H1 (cell line): ENCODE results near the gene SESN1. TPM values are rescaled to one million over a fixed set of nuclear protein-coding genes. Genes with fewer than 3 reads are reported as not detected.

Experiments used
- CTCF ChIA-PET: fragments of 300-600 bp; sonication (Branson Sonifier 250); formaldehyde crosslinking; loops from one replicate; lab custom pipeline; 2021; ENCODE audit not compliant: partially characterized antibody; lab: Charles Lee
- POLR2A ChIA-PET: fragments of 300-600 bp; sonication (Branson Sonifier 250); formaldehyde crosslinking; loops from one replicate; lab custom pipeline; 2021; ENCODE audit warnings: inconsistent platforms; ENCODE audit not compliant: partially characterized antibody; lab: Charles Lee
- DNase-seq, 2 experiments: peaks; one replicate each; pipeline versions ENCODE4 v3.0.0 to v3.0.0-alpha.2; 2010 to 2022; ENCODE audit warnings: low spot score in 2 of 2, low read depth in 1 of 2, mixed read lengths in 1 of 2
- FAIRE-seq: peaks from 2 replicates; lab custom pipeline; 2011; peaks lifted over from hg19 to GRCh38; lab: Jason Lieb, UNC
- H2AFZ ChIP-seq: 2 replicates; pipeline ENCODE4 v1.8.1; 2012; ENCODE audit warnings: low read length, inconsistent platforms
- H2AK5ac ChIP-seq: 2 replicates; pipeline ENCODE4 v1.6.1; 2013; ENCODE audit warnings: low read depth, low read length
- H2BK120ac ChIP-seq: replicated peaks from 2 replicates; pipeline ENCODE3; 2013; ENCODE audit warnings: low read depth, low read length, inconsistent platforms
- H2BK12ac ChIP-seq: 2 replicates; pipeline ENCODE4 v1.6.1; 2013; ENCODE audit warnings: low read depth, low read length
- H2BK15ac ChIP-seq: 2 replicates; pipeline ENCODE4 v1.6.1; 2013; ENCODE audit warnings: low read length
- H2BK20ac ChIP-seq: 2 replicates; pipeline ENCODE4 v1.6.1; 2013; ENCODE audit warnings: low read length
- H2BK5ac ChIP-seq: 2 replicates; pipeline ENCODE4 v1.6.1; 2013; ENCODE audit warnings: low read depth, low read length
- H3K14ac ChIP-seq: 2 replicates; pipeline ENCODE4 v1.6.1; 2013; ENCODE audit warnings: inconsistent platforms; ENCODE audit not compliant: insufficient read length
- H3K18ac ChIP-seq: 2 replicates; pipeline ENCODE4 v1.6.1; 2013; ENCODE audit warnings: low read length; ENCODE audit errors: extremely low read depth
- H3K23ac ChIP-seq: 2 replicates; pipeline ENCODE4 v1.6.1; 2013; ENCODE audit warnings: inconsistent platforms; ENCODE audit not compliant: insufficient read length
- H3K23me2 ChIP-seq: 2 replicates; pipeline ENCODE4 v1.6.1; 2013; ENCODE audit warnings: low read depth, low read length
- H3K27ac ChIP-seq: 2 replicates; pipeline ENCODE4 v1.6.1; 2011; ENCODE audit warnings: low read depth, low read length, inconsistent platforms
- H3K27me3 ChIP-seq, 4 experiments: replicated peaks in 1 of 4; 1 replicate in 1 of 4; 2 replicates in 3 of 4; pipeline versions ENCODE4 v1.6.1 to v1.8.1; 2011 to 2013; ENCODE audit warnings: low read length in 3 of 4, mild to moderate bottlenecking in 3 of 4, inconsistent platforms in 2 of 4, mixed read lengths in 2 of 4, moderate library complexity in 1 of 4; ENCODE audit not compliant: control insufficient read depth in 3 of 4, insufficient read depth in 3 of 4; ENCODE audit errors: extremely low read depth in 1 of 4
- H3K36me3 ChIP-seq, 4 experiments: 2 replicates each; pipeline versions ENCODE4 v1.6.1 to v1.8.1; 2011 to 2013; ENCODE audit warnings: mild to moderate bottlenecking in 4 of 4, low read length in 3 of 4, moderate library complexity in 2 of 4, control low read depth in 1 of 4, inconsistent platforms in 1 of 4; ENCODE audit not compliant: insufficient read depth in 4 of 4, control insufficient read depth in 2 of 4
- H3K4ac ChIP-seq: replicated peaks from 2 replicates; pipeline ENCODE3; 2013; ENCODE audit warnings: low read length, low read depth, mixed read lengths, inconsistent platforms; ENCODE audit not compliant: insufficient read length
- H3K4me1 ChIP-seq, 4 experiments: replicated peaks in 1 of 4; 1 replicate in 1 of 4; 2 replicates in 3 of 4; pipeline versions ENCODE4 v1.6.1 to v1.8.1; 2011 to 2013; ENCODE audit warnings: low read length in 3 of 4, inconsistent platforms in 2 of 4, mixed read lengths in 1 of 4; ENCODE audit not compliant: insufficient read depth in 4 of 4, control insufficient read depth in 3 of 4
- H3K4me2 ChIP-seq, 2 experiments: 2 replicates each; pipeline versions ENCODE4 v1.6.1 to v1.8.1; 2011 to 2013; ENCODE audit warnings: low read depth in 2 of 2, low read length in 2 of 2, control low read depth in 1 of 2, inconsistent platforms in 1 of 2, mild to moderate bottlenecking in 1 of 2; ENCODE audit not compliant: insufficient read depth in 1 of 2
- H3K4me3 ChIP-seq, 4 experiments: fragments of 200-600, 300-600 bp in 1 of 4; sonication (generic), shearing (Covaris generic), sonication (Bioruptor Twin) in 1 of 4; 2 replicates each; pipeline versions ENCODE4 v1.5.1 to v1.8.1; 2011 to 2016; ENCODE audit warnings: low read length in 4 of 4, low read depth in 3 of 4, control low read depth in 2 of 4, inconsistent platforms in 2 of 4, mild to moderate bottlenecking in 2 of 4, mixed read lengths in 1 of 4, moderate library complexity in 1 of 4; ENCODE audit not compliant: insufficient read depth in 2 of 4; ENCODE audit errors: extremely low read depth in 1 of 4
- H3K56ac ChIP-seq: replicated peaks from 2 replicates; pipeline ENCODE3; 2013; ENCODE audit warnings: low read depth, mild to moderate bottlenecking, mixed read lengths, low read length, inconsistent platforms; ENCODE audit not compliant: insufficient read length
- H3K79me1 ChIP-seq: 2 replicates; pipeline ENCODE4 v1.6.1; 2013; ENCODE audit warnings: low read depth, low read length, control low read depth
- H3K79me2 ChIP-seq, 2 experiments: 2 replicates each; pipeline versions ENCODE4 v1.6.1 to v1.8.1; 2012 to 2013; ENCODE audit warnings: low read length in 2 of 2, mild to moderate bottlenecking in 2 of 2, inconsistent platforms in 1 of 2; ENCODE audit not compliant: insufficient read depth in 2 of 2, control insufficient read depth in 1 of 2
- H3K9ac ChIP-seq, 4 experiments: replicated peaks in 1 of 4; 1 replicate in 1 of 4; 2 replicates in 3 of 4; pipeline versions ENCODE4 v1.6.1 to v1.8.1; 2011 to 2013; ENCODE audit warnings: low read depth in 3 of 4, low read length in 3 of 4, control low read depth in 2 of 4, mild to moderate bottlenecking in 2 of 4, moderate library complexity in 2 of 4, inconsistent platforms in 1 of 4; ENCODE audit errors: extremely low read depth in 1 of 4
- H3K9me3 ChIP-seq, 2 experiments: 2 replicates each; pipeline versions ENCODE4 v1.6.1 to v1.8.1; 2012 to 2013; ENCODE audit warnings: mild to moderate bottlenecking in 2 of 2, moderate library complexity in 2 of 2, control low read depth in 1 of 2, inconsistent platforms in 1 of 2, low read depth in 1 of 2, low read length in 1 of 2, mixed read lengths in 1 of 2; ENCODE audit not compliant: insufficient read depth in 2 of 2
- H4K20me1 ChIP-seq, 2 experiments: replicated peaks in 1 of 2; 2 replicates each; pipeline versions ENCODE3 to v1.8.1; 2011 to 2013; ENCODE audit warnings: inconsistent platforms in 2 of 2, low read length in 2 of 2, mild to moderate bottlenecking in 1 of 2; ENCODE audit not compliant: insufficient read depth in 2 of 2, control insufficient read depth in 1 of 2
- H4K5ac ChIP-seq: 2 replicates; pipeline ENCODE4 v1.6.1; 2013; ENCODE audit warnings: low read length, low read depth, mixed read lengths, inconsistent platforms; ENCODE audit not compliant: insufficient read length
- H4K8ac ChIP-seq: 2 replicates; pipeline ENCODE4 v1.8.0; 2013; ENCODE audit warnings: mild to moderate bottlenecking, moderate library complexity, low read length, inconsistent platforms; ENCODE audit not compliant: insufficient read depth; ENCODE audit errors: extremely low read depth
- H4K91ac ChIP-seq: replicated peaks from 2 replicates; pipeline ENCODE3; 2013; ENCODE audit warnings: low read length, mixed read lengths, inconsistent platforms; ENCODE audit not compliant: insufficient read length
- BACH1 ChIP-seq: IDR thresholded peaks from 2 replicates; pipeline ENCODE4 v1.6.1; 2012; ENCODE audit warnings: low read length, improper control_type of control experiment
- CHD2 ChIP-seq: IDR thresholded peaks from 2 replicates; pipeline ENCODE4 v1.6.1; 2012; ENCODE audit warnings: low read length, improper control_type of control experiment
- CREB1 ChIP-seq: IDR thresholded peaks from 2 replicates; pipeline ENCODE4 v1.6.1; 2012; ENCODE audit warnings: inconsistent platforms
- KDM1A ChIP-seq: fragments of 200-600, 300-600 bp; sonication (generic); IDR thresholded peaks from 2 replicates; pipeline ENCODE4 v1.7.1; 2016; ENCODE audit warnings: mild to moderate bottlenecking, low read length, borderline replicate concordance
- PHF8 ChIP-seq: fragments of 200-600 bp; sonication (generic); conservative IDR thresholded peaks from 2 replicates; pipeline ENCODE4 v1.7.1; 2012; ENCODE audit warnings: low read depth, mild to moderate bottlenecking, inconsistent platforms, low read length, moderate library complexity
- SIRT6 ChIP-seq: IDR thresholded peaks from one replicate; pipeline ENCODE4 v1.7.1; 2012; ENCODE audit warnings: low read length, inconsistent platforms
- TCF12 ChIP-seq: IDR thresholded peaks from 2 replicates; pipeline ENCODE4 v1.6.1; 2011; ENCODE audit warnings: low read depth, mild to moderate bottlenecking, low read length
- TEAD4 ChIP-seq: IDR thresholded peaks from 2 replicates; pipeline ENCODE4 v1.6.1; 2012; ENCODE audit warnings: low read depth, low read length, inconsistent platforms, mixed read lengths
- WGBS, 2 experiments: shearing (Covaris generic) in 1 of 2; methylation state at CpG; one replicate each; pipeline versions ENCODE4 v1.1.6 to v1.1.7; 2013 to 2015; ENCODE audit warnings: low lambda C conversion rate in 2 of 2, mixed read lengths in 2 of 2, inconsistent platforms in 1 of 2, low coverage in 1 of 2, missing lambda C conversion rate in 1 of 2; ENCODE audit not compliant: insufficient replicate concordance in 2 of 2, insufficient coverage in 1 of 2, insufficient read length in 1 of 2; ENCODE audit errors: extremely low coverage in 1 of 2, missing lambda C conversion rate in 1 of 2; 5-methylcytosine and 5-hydroxymethylcytosine counted together
- polyA plus RNA-seq, 7 experiments: library from polyadenylated mRNA; depleted of rRNA in 3 of 7; stranded (reverse) in 5 of 7; unstranded in 2 of 7; fragments of >200 nt in 5 of 7; fragments of 200-250 nt in 2 of 7; gene quantifications; 1 replicate in 5 of 7; 2 replicates in 1 of 7; 4 replicates in 1 of 7; pipeline versions ENCODE4 v1.2.1 to v1.2.3, GENCODE V29; 2011 to 2013; ENCODE audit warnings: missing spikeins in 2 of 7, mixed read lengths in 2 of 7
- total RNA-seq: library from RNA; stranded (reverse); fragmentation: NEBNext Ultra II Directional; extraction: Animal tissue kit (Norgen Biotek cat#: 25700); gene quantifications from 2 replicates; pipeline ENCODE4 v1.2.1, GENCODE V29; 2021
- TF ChIP-seq, protein P1 (sequence below), 3 experiments: IDR thresholded peaks; 1 replicate in 2 of 3; 2 replicates in 1 of 3; pipeline versions ENCODE4 v1.5.1 to v1.6.1; 2011; ENCODE audit warnings: low read length in 3 of 3, mild to moderate bottlenecking in 3 of 3, inconsistent platforms in 2 of 3, low read depth in 1 of 3, moderate library complexity in 1 of 3; ENCODE audit not compliant: insufficient read depth in 1 of 3; ENCODE audit errors: control extremely low read depth in 1 of 3
- TF ChIP-seq, protein P2 (sequence below): IDR thresholded peaks from 2 replicates; pipeline ENCODE4 v1.6.1; 2011; ENCODE audit warnings: low read length, improper control_type of control experiment

Gene SESN1
- total and polyA plus RNA-seq, 2 of the 8 experiments (the other 6 are each of a cell fraction or from before 2014, with no cell fraction given), result 12.8 to 15.6 TPM

GRCh38 chr6:109013656-109014305, 80.9 kb downstream of the SESN1 start:
- H2BK20ac ChIP-seq, result no peak overlapping the region
- CTCF ChIA-PET, result interaction anchor here (0.6 to 2.6 kb wide), 2 partner anchors 12 to 93 kb away, joined by 3 to 9 read pairs; no protein-coding TSS in a partner anchor
- no peak overlapping the region for H2AK5ac ChIP-seq
- H2BK5ac ChIP-seq, result no peak overlapping the region
- no peaks in the 10 kb centered on the region for H3K79me1 ChIP-seq
- H3K9ac ChIP-seq, result no peak overlapping the region
- H3K4me1 ChIP-seq, result no peaks in the 10 kb centered on the region; a peak in 2 of 7 replicates
- H3K23me2 ChIP-seq, result peaks cover 6% of the 10 kb centered on the region
- no peaks in the 10 kb centered on the region for H4K20me1 ChIP-seq
- H2BK12ac ChIP-seq, result no peak overlapping the region
- H3K4me2 ChIP-seq, result no peak overlapping the region
- H4K8ac ChIP-seq, result no peak overlapping the region
- no peaks in the 10 kb centered on the region for H3K79me2 ChIP-seq
- H2BK120ac ChIP-seq, result no peak overlapping the region
- H3K27ac ChIP-seq, result no peak overlapping the region
- POLR2A ChIA-PET, result no interaction called here
- H3K27me3 ChIP-seq, result peaks cover 0 to 1% (median 0%) of the 10 kb centered on the region in 4 experiments; a peak in 1 of 7 replicates
- no peak overlapping the region for H2AFZ ChIP-seq
- H2BK15ac ChIP-seq, result no peak overlapping the region
- DNase-seq (no peak), FAIRE-seq (no peak)
- 49% methylated on average over 2 of the region's 2 CpGs; no CpG with 5 or more reads in 1 of the 2 experiments for WGBS, 2 experiments
- no peak overlapping the region for H3K56ac ChIP-seq
- no peak overlapping the region for H3K4ac ChIP-seq
- H4K91ac ChIP-seq, result no peak overlapping the region
- no peak overlapping the region for H3K14ac ChIP-seq
- no peak overlapping the region for H4K5ac ChIP-seq
- H3K9me3 ChIP-seq, result no peaks in the 10 kb centered on the region
- no peak overlapping the region for H3K4me3 ChIP-seq
- H3K36me3 ChIP-seq, result no peaks in the 10 kb centered on the region
- H3K23ac ChIP-seq, result no peak overlapping the region
- no peak overlapping the region for H3K18ac ChIP-seq
- TF ChIP-seq PHF8 (no peak), TEAD4 (no peak), BACH1 (no peak), TCF12 (no peak), CHD2 (no peak), KDM1A (no peak), SIRT6 (no peak), CREB1 (no peak)
- TF ChIP-seq, protein P1, sequence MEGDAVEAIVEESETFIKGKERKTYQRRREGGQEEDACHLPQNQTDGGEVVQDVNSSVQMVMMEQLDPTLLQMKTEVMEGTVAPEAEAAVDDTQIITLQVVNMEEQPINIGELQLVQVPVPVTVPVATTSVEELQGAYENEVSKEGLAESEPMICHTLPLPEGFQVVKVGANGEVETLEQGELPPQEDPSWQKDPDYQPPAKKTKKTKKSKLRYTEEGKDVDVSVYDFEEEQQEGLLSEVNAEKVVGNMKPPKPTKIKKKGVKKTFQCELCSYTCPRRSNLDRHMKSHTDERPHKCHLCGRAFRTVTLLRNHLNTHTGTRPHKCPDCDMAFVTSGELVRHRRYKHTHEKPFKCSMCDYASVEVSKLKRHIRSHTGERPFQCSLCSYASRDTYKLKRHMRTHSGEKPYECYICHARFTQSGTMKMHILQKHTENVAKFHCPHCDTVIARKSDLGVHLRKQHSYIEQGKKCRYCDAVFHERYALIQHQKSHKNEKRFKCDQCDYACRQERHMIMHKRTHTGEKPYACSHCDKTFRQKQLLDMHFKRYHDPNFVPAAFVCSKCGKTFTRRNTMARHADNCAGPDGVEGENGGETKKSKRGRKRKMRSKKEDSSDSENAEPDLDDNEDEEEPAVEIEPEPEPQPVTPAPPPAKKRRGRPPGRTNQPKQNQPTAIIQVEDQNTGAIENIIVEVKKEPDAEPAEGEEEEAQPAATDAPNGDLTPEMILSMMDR (IDR thresholded peaks at IDR 0.05; ENCODE audit: control extremely low read depth in 1 of 3, insufficient read depth in 1 of 3, low read depth in 1 of 3, low read length in 3 of 3), result no peak
- TF ChIP-seq, protein P2, sequence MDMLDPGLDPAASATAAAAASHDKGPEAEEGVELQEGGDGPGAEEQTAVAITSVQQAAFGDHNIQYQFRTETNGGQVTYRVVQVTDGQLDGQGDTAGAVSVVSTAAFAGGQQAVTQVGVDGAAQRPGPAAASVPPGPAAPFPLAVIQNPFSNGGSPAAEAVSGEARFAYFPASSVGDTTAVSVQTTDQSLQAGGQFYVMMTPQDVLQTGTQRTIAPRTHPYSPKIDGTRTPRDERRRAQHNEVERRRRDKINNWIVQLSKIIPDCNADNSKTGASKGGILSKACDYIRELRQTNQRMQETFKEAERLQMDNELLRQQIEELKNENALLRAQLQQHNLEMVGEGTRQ, result no peak
